Measurements from ENCODE around the gene EPPIN. TPM values are rescaled to one million over a fixed set of nuclear protein-coding genes. Genes with fewer than 3 reads are reported as not detected.

EPPIN gene
- total RNA-seq, 2 experiments from 2014 or later = not detected

GRCh38 chr20:45538209-45538799 lies 8.9 kb downstream of the EPPIN start:
- Mint-ChIP-seq H3K4me1 (no peaks in the 10 kb centered on the region), H3K36me3 (ENCODE audit: low read depth) (no peaks in the 10 kb centered on the region), H3K4me3 (no peak overlapping the region), H3K9me3 (ENCODE audit: low read depth) (no peaks in the 10 kb centered on the region), H3K27me3 (peaks cover 30% of the 10 kb centered on the region), H3K27ac (no peak overlapping the region)
- ATAC-seq (no peak), DNase-seq (no peak)
- intact Hi-C loops (cut with DNase I, micrococcal nuclease) = no loop called here
- ChIA-PET POLR2A (no interaction called here), CTCF (interaction anchor here (0.6 to 0.8 kb wide), 3 partner anchors 28 to 236 kb away, joined by 3 read pairs; no protein-coding TSS in a partner anchor)

GRCh38 chr20:45527294-45527693 lies 19.9 kb downstream of the EPPIN start:
- H3K36me3 Mint-ChIP-seq (ENCODE audit: low read depth) = no peaks in the 10 kb centered on the region
- ChIA-PET POLR2A (no interaction called here), CTCF (interaction anchor here (0.5 kb wide), 1 partner anchor 89 kb away, joined by 3 read pairs; no protein-coding TSS in a partner anchor)
- peaks cover 35% of the 10 kb centered on the region for H3K27me3 Mint-ChIP-seq
- DNase-seq (no peak), ATAC-seq (no peak)
- intact Hi-C loops (cut with DNase I, micrococcal nuclease) = no loop called here
- no peak overlapping the region for H3K27ac Mint-ChIP-seq
- H3K9me3 Mint-ChIP-seq (ENCODE audit: low read depth) = no peaks in the 10 kb centered on the region
- no peak overlapping the region for H3K4me3 Mint-ChIP-seq
- no peaks in the 10 kb centered on the region for H3K4me1 Mint-ChIP-seq

DNA sequence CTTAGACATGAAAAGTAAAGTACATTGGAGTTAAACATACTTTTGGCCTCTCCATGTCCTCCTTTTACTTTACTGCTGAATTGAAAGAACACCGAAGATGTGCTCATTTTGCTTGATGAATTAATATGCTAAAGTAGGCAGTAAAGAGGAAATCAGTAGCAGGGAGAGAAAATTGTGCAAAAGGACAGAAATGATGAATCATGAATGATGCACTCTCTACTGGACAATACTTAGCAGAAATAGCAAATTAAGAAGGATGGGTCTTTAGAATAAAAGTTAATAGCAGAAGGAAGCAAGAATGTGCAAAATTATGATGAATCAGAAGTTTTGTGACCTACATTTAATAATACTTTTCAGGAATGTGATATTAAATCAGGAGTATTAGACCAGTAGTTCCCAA lies 23.4 kb downstream of the EPPIN start:
- Mint-ChIP-seq H3K9me3 (ENCODE audit: low read depth) (no peaks in the 10 kb centered on the region), H3K27ac (no peak overlapping the region), H3K27me3 (peaks cover 34% of the 10 kb centered on the region), H3K4me1 (no peaks in the 10 kb centered on the region), H3K4me3 (no peak overlapping the region), H3K36me3 (ENCODE audit: low read depth) (no peaks in the 10 kb centered on the region)
- ChIA-PET CTCF (interaction anchor here (1.3 kb wide), 1 partner anchor 247 kb away, joined by 5 read pairs; no protein-coding TSS in a partner anchor), POLR2A (no interaction called here)
- no peak for DNase-seq
- no peak for ATAC-seq
- intact Hi-C loops (cut with DNase I, micrococcal nuclease) = no loop called here

GRCh38 chr20:45518282-45518681 lies 28.9 kb downstream of the EPPIN start:
- Mint-ChIP-seq H3K36me3 (ENCODE audit: low read depth) (no peaks in the 10 kb centered on the region), H3K4me1 (no peaks in the 10 kb centered on the region), H3K9me3 (ENCODE audit: low read depth) (no peaks in the 10 kb centered on the region), H3K27me3 (peaks cover 27% of the 10 kb centered on the region), H3K4me3 (no peak overlapping the region), H3K27ac (no peak overlapping the region)
- ChIA-PET POLR2A (no interaction called here), CTCF (interaction anchor here (0.8 to 2.0 kb wide), 2 partner anchors 199 to 253 kb away, joined by 3 to 4 read pairs; no protein-coding TSS in a partner anchor)
- ATAC-seq = no peak
- DNase-seq = no peak
- intact Hi-C loops (cut with DNase I, micrococcal nuclease) = no loop called here

DNA sequence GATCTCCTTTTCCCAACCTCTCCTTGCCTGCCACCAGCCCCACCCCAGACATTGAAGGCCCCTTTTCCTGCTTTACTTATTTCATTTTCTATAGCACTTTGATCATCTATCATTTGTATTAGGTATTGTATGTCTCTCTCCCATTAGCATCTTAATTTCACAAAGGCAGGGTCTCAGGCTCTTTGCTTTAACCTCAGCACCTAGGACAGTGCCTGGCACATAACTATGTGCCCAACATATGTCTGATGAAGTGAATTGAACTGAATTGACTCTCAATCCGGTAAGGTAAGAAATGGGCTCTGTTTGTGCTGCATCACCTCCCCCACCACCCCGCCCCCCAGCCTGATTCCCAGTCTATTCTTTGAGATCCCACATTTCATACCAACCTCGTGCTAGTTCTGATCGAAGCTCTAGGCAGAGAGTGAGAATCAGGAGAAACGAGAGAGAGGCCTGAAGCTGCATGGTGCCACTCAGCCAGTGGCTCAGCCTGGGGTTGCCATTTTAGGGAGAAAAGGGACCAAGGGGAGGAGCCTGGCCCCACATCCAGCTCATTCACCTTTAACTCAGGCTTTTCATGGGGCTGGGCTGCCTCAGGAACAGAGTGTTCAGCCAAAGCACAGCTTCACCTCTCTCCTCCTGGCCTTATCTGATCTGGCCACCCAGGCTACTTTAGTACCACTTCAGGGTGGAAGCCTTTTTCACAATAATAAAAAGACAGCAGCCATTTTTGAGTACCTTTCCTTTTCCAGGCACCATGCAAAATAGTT lies 31.9 kb downstream of the EPPIN start, which contains the start of gene SPINT3:
TSS of gene SPINT3 (minus strand) at position 476 of the 767 bp plus-strand sequence. CDS start at position 462, 14 bp downstream.
- no peak for ATAC-seq
- no peaks in the 10 kb centered on the region for H3K9me3 Mint-ChIP-seq (ENCODE audit: low read depth)
- peaks cover 20% of the 10 kb centered on the region for H3K27me3 Mint-ChIP-seq
- intact Hi-C loops (cut with DNase I, micrococcal nuclease) = no loop called here
- POLR2A ChIA-PET = no interaction called here
- CTCF ChIA-PET = interaction anchor here (0.6 to 1.2 kb wide), 2 partner anchors 24 to 47 kb away, joined by 3 to 4 read pairs; partner anchors contain the start of gene WFDC6
- no peak within 1 kb of the TSS for H3K4me3 Mint-ChIP-seq
- DNase-seq = no peak
- H3K36me3 Mint-ChIP-seq (ENCODE audit: low read depth) = no peaks in the 10 kb centered on the region
- H3K4me1 Mint-ChIP-seq = no peaks in the 10 kb centered on the region
- H3K27ac Mint-ChIP-seq = no peak within 1 kb of the TSS

- intact Hi-C loops (cut with DNase I, micrococcal nuclease) = no loop called here
- Mint-ChIP-seq H3K4me3 (no peak overlapping the region), H3K27ac (no peak overlapping the region), H3K9me3 (ENCODE audit: low read depth) (no peaks in the 10 kb centered on the region), H3K36me3 (ENCODE audit: low read depth) (no peaks in the 10 kb centered on the region), H3K27me3 (peaks cover 26% of the 10 kb centered on the region), H3K4me1 (peaks cover 12% of the 10 kb centered on the region)
- POLR2A ChIA-PET = no interaction called here
- CTCF ChIA-PET = interaction anchor here (0.6 to 0.7 kb wide), 2 partner anchors 28 to 258 kb away, joined by 3 read pairs; no protein-coding TSS in a partner anchor
- DNase-seq (no peak), ATAC-seq (no peak)
These were observed 36.8 kb downstream of the EPPIN start for GRCh38 chr20:45510242-45510862.

- Mint-ChIP-seq H3K4me3 (no peak overlapping the region), H3K27ac (no peak overlapping the region), H3K36me3 (ENCODE audit: low read depth) (no peaks in the 10 kb centered on the region), H3K27me3 (peaks cover 31% of the 10 kb centered on the region), H3K9me3 (ENCODE audit: low read depth) (no peaks in the 10 kb centered on the region), H3K4me1 (peaks cover 12% of the 10 kb centered on the region)
- DNase-seq = no peak
- ATAC-seq = no peak
- intact Hi-C loops (cut with DNase I, micrococcal nuclease) = no loop called here
- CTCF ChIA-PET = no interaction called here
- POLR2A ChIA-PET = no interaction called here
These were observed 38.1 kb downstream of the EPPIN start for GRCh38 chr20:45509091-45509490.

- ATAC-seq = peak; percentile 23
- DNase-seq = peak; percentile 11
- POLR2A ChIA-PET = no interaction called here
These were observed 38.9 kb downstream of the EPPIN start for GRCh38 chr20:45508068-45508886.

DNA sequence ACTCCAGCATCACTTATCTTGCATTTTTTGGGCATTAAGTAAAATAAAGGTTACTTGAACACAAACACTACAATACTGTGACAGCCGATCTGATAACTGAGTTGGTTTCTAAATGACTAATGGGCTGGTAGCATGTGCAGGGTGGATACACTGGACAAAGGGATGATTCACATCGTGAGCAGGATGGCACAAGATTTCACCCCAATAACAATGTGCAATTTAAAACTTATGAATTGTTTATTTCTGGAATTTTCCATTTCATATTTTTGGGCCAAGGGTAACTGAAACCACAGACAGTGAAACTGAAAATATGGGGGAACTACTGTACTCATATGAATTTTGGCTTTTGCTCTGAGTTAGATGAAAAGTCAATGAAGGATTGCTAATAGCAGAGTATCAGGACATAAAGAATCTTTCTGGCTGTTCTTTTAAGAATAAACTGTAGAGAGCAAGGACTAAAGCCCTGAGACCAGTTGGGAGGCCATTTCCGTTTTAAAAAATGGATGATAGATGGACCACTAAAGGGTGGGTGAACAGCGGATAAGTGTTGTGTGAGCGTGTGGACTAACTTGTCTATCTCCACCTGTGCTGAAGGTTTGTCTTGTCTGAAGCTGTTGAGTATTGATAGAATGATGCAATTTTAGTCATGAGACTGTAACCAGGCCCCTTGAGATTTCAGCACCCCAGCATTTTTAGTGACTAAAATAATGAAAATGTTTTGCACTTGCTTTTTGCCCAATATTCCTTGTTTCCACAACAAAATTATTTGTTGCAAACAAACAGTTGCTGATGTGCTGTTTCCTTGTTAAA lies 40.0 kb downstream of the EPPIN start:
- Mint-ChIP-seq H3K36me3 (ENCODE audit: low read depth) (no peaks in the 10 kb centered on the region), H3K4me1 (peaks cover 12% of the 10 kb centered on the region), H3K9me3 (ENCODE audit: low read depth) (no peaks in the 10 kb centered on the region), H3K27me3 (peaks cover 34% of the 10 kb centered on the region), H3K4me3 (no peak overlapping the region), H3K27ac (no peak overlapping the region)
- ChIA-PET POLR2A (no interaction called here), CTCF (interaction anchor here (0.6 kb wide), 1 partner anchor 70 kb away, joined by 4 read pairs; no protein-coding TSS in a partner anchor)
- ATAC-seq (peak; percentile 74), DNase-seq (no peak)
- intact Hi-C loops (cut with DNase I, micrococcal nuclease) = no loop called here

More at GRCh38 chr20:45508068-45508886, 38.9 kb downstream of the EPPIN start:
- H3K4me3 Mint-ChIP-seq = no peak overlapping the region
- H3K36me3 Mint-ChIP-seq (ENCODE audit: low read depth) = no peaks in the 10 kb centered on the region
- H3K27me3 Mint-ChIP-seq = peaks cover 33% of the 10 kb centered on the region
- intact Hi-C loops (cut with DNase I, micrococcal nuclease) = no loop called here
- no peaks in the 10 kb centered on the region for H3K9me3 Mint-ChIP-seq (ENCODE audit: low read depth)
- CTCF ChIA-PET = no interaction called here
- peaks cover 12% of the 10 kb centered on the region for H3K4me1 Mint-ChIP-seq
- H3K27ac Mint-ChIP-seq = no peak overlapping the region

- no peak overlapping the region for H3K4me3 Mint-ChIP-seq
These were observed 40.8 kb downstream of the EPPIN start for GRCh38 chr20:45506398-45506797.

More at GRCh38 chr20:45506398-45506797, 40.8 kb downstream of the EPPIN start:
- Mint-ChIP-seq H3K36me3 (ENCODE audit: low read depth) (no peaks in the 10 kb centered on the region), H3K27ac (no peak overlapping the region), H3K4me1 (peaks cover 12% of the 10 kb centered on the region), H3K9me3 (ENCODE audit: low read depth) (no peaks in the 10 kb centered on the region), H3K27me3 (peaks cover 35% of the 10 kb centered on the region)
- POLR2A ChIA-PET = no interaction called here
- intact Hi-C loops (cut with DNase I, micrococcal nuclease) = no loop called here
- CTCF ChIA-PET = no interaction called here
- no peak for ATAC-seq
- no peak for DNase-seq
